GM23248 (cell line): ENCODE results near the gene KLC1.

Experiments used
- EZH2 ChIP-seq: fragments of 200-600 bp; sonication (generic); IDR thresholded peaks from 2 replicates; pipeline ENCODE4 v1.6.1; 2018; ENCODE audit warnings: antibody characterized with exemption, mild to moderate bottlenecking; ENCODE audit not compliant: insufficient read depth, poor library complexity, severe bottlenecking
- EZH2phosphoT487 ChIP-seq: fragments of 200-600 bp; sonication (generic); IDR thresholded peaks from 2 replicates; pipeline ENCODE4 v1.6.1; 2018; ENCODE audit warnings: antibody characterized with exemption, moderate library complexity, mild to moderate bottlenecking, low read depth; ENCODE audit not compliant: insufficient read depth

GRCh38 chr14:103628684-103629502 lies at the start of gene KLC1:
- TF ChIP-seq EZH2 (no peak), EZH2phosphoT487 (no peak)
